H1 (cell line): ENCODE data around the gene GRP. TPM values are rescaled to one million over a fixed set of nuclear protein-coding genes. Genes with fewer than 3 reads are reported as not detected.

Experiments
- CTCF ChIA-PET: fragments of 300-600 bp; sonication (Branson Sonifier 250); formaldehyde crosslinking; loops from one replicate; lab custom pipeline; 2021; ENCODE audit not compliant: partially characterized antibody; lab: Charles Lee
- POLR2A ChIA-PET: fragments of 300-600 bp; sonication (Branson Sonifier 250); formaldehyde crosslinking; loops from one replicate; lab custom pipeline; 2021; ENCODE audit warnings: inconsistent platforms; ENCODE audit not compliant: partially characterized antibody; lab: Charles Lee
- DNase-seq, 2 experiments: peaks; one replicate each; pipeline versions ENCODE4 v3.0.0 to v3.0.0-alpha.2; 2010 to 2022; ENCODE audit warnings: low spot score in 2 of 2, low read depth in 1 of 2, mixed read lengths in 1 of 2
- FAIRE-seq: peaks from 2 replicates; lab custom pipeline; 2011; peaks lifted over from hg19 to GRCh38; lab: Jason Lieb, UNC
- H2AFZ ChIP-seq: 2 replicates; pipeline ENCODE4 v1.8.1; 2012; ENCODE audit warnings: low read length, inconsistent platforms
- H2AK5ac ChIP-seq: 2 replicates; pipeline ENCODE4 v1.6.1; 2013; ENCODE audit warnings: low read depth, low read length
- H2BK120ac ChIP-seq: replicated peaks from 2 replicates; pipeline ENCODE3; 2013; ENCODE audit warnings: low read depth, low read length, inconsistent platforms
- H2BK12ac ChIP-seq: 2 replicates; pipeline ENCODE4 v1.6.1; 2013; ENCODE audit warnings: low read depth, low read length
- H2BK15ac ChIP-seq: 2 replicates; pipeline ENCODE4 v1.6.1; 2013; ENCODE audit warnings: low read length
- H2BK20ac ChIP-seq: 2 replicates; pipeline ENCODE4 v1.6.1; 2013; ENCODE audit warnings: low read length
- H2BK5ac ChIP-seq: 2 replicates; pipeline ENCODE4 v1.6.1; 2013; ENCODE audit warnings: low read depth, low read length
- H3K14ac ChIP-seq: 2 replicates; pipeline ENCODE4 v1.6.1; 2013; ENCODE audit warnings: inconsistent platforms; ENCODE audit not compliant: insufficient read length
- H3K18ac ChIP-seq: 2 replicates; pipeline ENCODE4 v1.6.1; 2013; ENCODE audit warnings: low read length; ENCODE audit errors: extremely low read depth
- H3K23ac ChIP-seq: 2 replicates; pipeline ENCODE4 v1.6.1; 2013; ENCODE audit warnings: inconsistent platforms; ENCODE audit not compliant: insufficient read length
- H3K23me2 ChIP-seq: 2 replicates; pipeline ENCODE4 v1.6.1; 2013; ENCODE audit warnings: low read depth, low read length
- H3K27ac ChIP-seq: 2 replicates; pipeline ENCODE4 v1.6.1; 2011; ENCODE audit warnings: low read depth, low read length, inconsistent platforms
- H3K27me3 ChIP-seq, 4 experiments: replicated peaks in 1 of 4; 1 replicate in 1 of 4; 2 replicates in 3 of 4; pipeline versions ENCODE4 v1.6.1 to v1.8.1; 2011 to 2013; ENCODE audit warnings: low read length in 3 of 4, mild to moderate bottlenecking in 3 of 4, inconsistent platforms in 2 of 4, mixed read lengths in 2 of 4, moderate library complexity in 1 of 4; ENCODE audit not compliant: control insufficient read depth in 3 of 4, insufficient read depth in 3 of 4; ENCODE audit errors: extremely low read depth in 1 of 4
- H3K36me3 ChIP-seq, 4 experiments: 2 replicates each; pipeline versions ENCODE4 v1.6.1 to v1.8.1; 2011 to 2013; ENCODE audit warnings: mild to moderate bottlenecking in 4 of 4, low read length in 3 of 4, moderate library complexity in 2 of 4, control low read depth in 1 of 4, inconsistent platforms in 1 of 4; ENCODE audit not compliant: insufficient read depth in 4 of 4, control insufficient read depth in 2 of 4
- H3K4ac ChIP-seq: replicated peaks from 2 replicates; pipeline ENCODE3; 2013; ENCODE audit warnings: low read length, low read depth, mixed read lengths, inconsistent platforms; ENCODE audit not compliant: insufficient read length
- H3K4me1 ChIP-seq, 4 experiments: replicated peaks in 1 of 4; 1 replicate in 1 of 4; 2 replicates in 3 of 4; pipeline versions ENCODE4 v1.6.1 to v1.8.1; 2011 to 2013; ENCODE audit warnings: low read length in 3 of 4, inconsistent platforms in 2 of 4, mixed read lengths in 1 of 4; ENCODE audit not compliant: insufficient read depth in 4 of 4, control insufficient read depth in 3 of 4
- H3K4me2 ChIP-seq, 2 experiments: 2 replicates each; pipeline versions ENCODE4 v1.6.1 to v1.8.1; 2011 to 2013; ENCODE audit warnings: low read depth in 2 of 2, low read length in 2 of 2, control low read depth in 1 of 2, inconsistent platforms in 1 of 2, mild to moderate bottlenecking in 1 of 2; ENCODE audit not compliant: insufficient read depth in 1 of 2
- H3K4me3 ChIP-seq, 4 experiments: fragments of 200-600, 300-600 bp in 1 of 4; sonication (generic), shearing (Covaris generic), sonication (Bioruptor Twin) in 1 of 4; 2 replicates each; pipeline versions ENCODE4 v1.5.1 to v1.8.1; 2011 to 2016; ENCODE audit warnings: low read length in 4 of 4, low read depth in 3 of 4, control low read depth in 2 of 4, inconsistent platforms in 2 of 4, mild to moderate bottlenecking in 2 of 4, mixed read lengths in 1 of 4, moderate library complexity in 1 of 4; ENCODE audit not compliant: insufficient read depth in 2 of 4; ENCODE audit errors: extremely low read depth in 1 of 4
- H3K56ac ChIP-seq: replicated peaks from 2 replicates; pipeline ENCODE3; 2013; ENCODE audit warnings: low read depth, mild to moderate bottlenecking, mixed read lengths, low read length, inconsistent platforms; ENCODE audit not compliant: insufficient read length
- H3K79me1 ChIP-seq: 2 replicates; pipeline ENCODE4 v1.6.1; 2013; ENCODE audit warnings: low read depth, low read length, control low read depth
- H3K79me2 ChIP-seq, 2 experiments: 2 replicates each; pipeline versions ENCODE4 v1.6.1 to v1.8.1; 2012 to 2013; ENCODE audit warnings: low read length in 2 of 2, mild to moderate bottlenecking in 2 of 2, inconsistent platforms in 1 of 2; ENCODE audit not compliant: insufficient read depth in 2 of 2, control insufficient read depth in 1 of 2
- H3K9ac ChIP-seq, 4 experiments: replicated peaks in 1 of 4; 1 replicate in 1 of 4; 2 replicates in 3 of 4; pipeline versions ENCODE4 v1.6.1 to v1.8.1; 2011 to 2013; ENCODE audit warnings: low read depth in 3 of 4, low read length in 3 of 4, control low read depth in 2 of 4, mild to moderate bottlenecking in 2 of 4, moderate library complexity in 2 of 4, inconsistent platforms in 1 of 4; ENCODE audit errors: extremely low read depth in 1 of 4
- H3K9me3 ChIP-seq, 2 experiments: 2 replicates each; pipeline versions ENCODE4 v1.6.1 to v1.8.1; 2012 to 2013; ENCODE audit warnings: mild to moderate bottlenecking in 2 of 2, moderate library complexity in 2 of 2, control low read depth in 1 of 2, inconsistent platforms in 1 of 2, low read depth in 1 of 2, low read length in 1 of 2, mixed read lengths in 1 of 2; ENCODE audit not compliant: insufficient read depth in 2 of 2
- H4K20me1 ChIP-seq, 2 experiments: replicated peaks in 1 of 2; 2 replicates each; pipeline versions ENCODE3 to v1.8.1; 2011 to 2013; ENCODE audit warnings: inconsistent platforms in 2 of 2, low read length in 2 of 2, mild to moderate bottlenecking in 1 of 2; ENCODE audit not compliant: insufficient read depth in 2 of 2, control insufficient read depth in 1 of 2
- H4K5ac ChIP-seq: 2 replicates; pipeline ENCODE4 v1.6.1; 2013; ENCODE audit warnings: low read length, low read depth, mixed read lengths, inconsistent platforms; ENCODE audit not compliant: insufficient read length
- H4K8ac ChIP-seq: 2 replicates; pipeline ENCODE4 v1.8.0; 2013; ENCODE audit warnings: mild to moderate bottlenecking, moderate library complexity, low read length, inconsistent platforms; ENCODE audit not compliant: insufficient read depth; ENCODE audit errors: extremely low read depth
- H4K91ac ChIP-seq: replicated peaks from 2 replicates; pipeline ENCODE3; 2013; ENCODE audit warnings: low read length, mixed read lengths, inconsistent platforms; ENCODE audit not compliant: insufficient read length
- EGR1 ChIP-seq: IDR thresholded peaks from 2 replicates; pipeline ENCODE4 v1.6.1; 2011; ENCODE audit warnings: low read depth, low read length, borderline replicate concordance
- WGBS, 2 experiments: shearing (Covaris generic) in 1 of 2; methylation state at CpG; one replicate each; pipeline versions ENCODE4 v1.1.6 to v1.1.7; 2013 to 2015; ENCODE audit warnings: low lambda C conversion rate in 2 of 2, mixed read lengths in 2 of 2, inconsistent platforms in 1 of 2, low coverage in 1 of 2, missing lambda C conversion rate in 1 of 2; ENCODE audit not compliant: insufficient replicate concordance in 2 of 2, insufficient coverage in 1 of 2, insufficient read length in 1 of 2; ENCODE audit errors: extremely low coverage in 1 of 2, missing lambda C conversion rate in 1 of 2; 5-methylcytosine and 5-hydroxymethylcytosine counted together
- polyA plus RNA-seq, 7 experiments: library from polyadenylated mRNA; depleted of rRNA in 3 of 7; stranded (reverse) in 5 of 7; unstranded in 2 of 7; fragments of >200 nt in 5 of 7; fragments of 200-250 nt in 2 of 7; gene quantifications; 1 replicate in 5 of 7; 2 replicates in 1 of 7; 4 replicates in 1 of 7; pipeline versions ENCODE4 v1.2.1 to v1.2.3, GENCODE V29; 2011 to 2013; ENCODE audit warnings: missing spikeins in 2 of 7, mixed read lengths in 2 of 7
- total RNA-seq: library from RNA; stranded (reverse); fragmentation: NEBNext Ultra II Directional; extraction: Animal tissue kit (Norgen Biotek cat#: 25700); gene quantifications from 2 replicates; pipeline ENCODE4 v1.2.1, GENCODE V29; 2021

Gene GRP
- total and polyA plus RNA-seq, 2 of the 8 experiments (the other 6 are each of a cell fraction or from before 2014, with no cell fraction given) = not detected

DNA sequence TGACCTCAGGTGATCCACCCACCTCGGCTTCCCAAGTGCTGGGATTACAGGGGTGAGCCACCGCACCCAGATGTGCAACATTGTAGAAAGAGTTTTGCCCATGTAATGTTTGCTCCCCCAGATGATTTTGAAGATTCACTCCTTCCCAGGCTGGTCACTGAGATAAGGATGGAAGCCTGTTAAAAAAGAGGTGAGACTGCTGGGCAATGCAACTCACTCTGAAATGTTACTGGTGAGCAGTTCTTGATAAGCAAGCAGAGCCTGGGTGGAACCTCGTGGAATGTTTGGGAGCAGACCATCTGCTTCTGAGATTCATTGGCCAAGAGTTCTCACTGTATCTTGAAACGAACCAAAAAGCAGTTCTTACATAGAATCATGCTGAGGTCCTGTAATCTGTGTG is 19.7 kb downstream of the GRP start:
- Histone ChIP-seq H2BK5ac (no peak overlapping the region), H3K27ac (no peak overlapping the region), H2BK120ac (no peak overlapping the region), H4K5ac (no peak overlapping the region), H4K8ac (no peak overlapping the region), H3K23me2 (no peaks in the 10 kb centered on the region), H2BK20ac (no peak overlapping the region), H3K4me1 (no peaks in the 10 kb centered on the region), H4K91ac (no peak overlapping the region), H3K14ac (no peak overlapping the region), H3K4ac (no peak overlapping the region), H2AK5ac (no peak overlapping the region), H3K4me2 (no peak overlapping the region), H2BK12ac (no peak overlapping the region), H3K18ac (no peak overlapping the region), H2BK15ac (no peak overlapping the region), H3K9me3 (no peaks in the 10 kb centered on the region), H3K56ac (no peak overlapping the region), H3K27me3 (peaks cover 0 to 1% (median 0%) of the 10 kb centered on the region in 4 experiments; a peak in 2 of 7 replicates), H3K9ac (no peak overlapping the region), H3K79me1 (no peaks in the 10 kb centered on the region), H3K4me3 (no peak overlapping the region), H2AFZ (no peak overlapping the region), H3K79me2 (no peaks in the 10 kb centered on the region), H4K20me1 (no peaks in the 10 kb centered on the region), H3K23ac (no peak overlapping the region), H3K36me3 (no peaks in the 10 kb centered on the region)
- ChIA-PET CTCF (interaction anchor here (1.1 to 4.8 kb wide), 2 partner anchors 10 to 163 kb away, joined by 3 to 33 read pairs; no protein-coding TSS in a partner anchor), POLR2A (no interaction called here)
- FAIRE-seq = no peak
- whole genome bisulfite sequencing, 2 experiments = 91% methylated on average over 4 of the region's 4 CpGs; no CpG with 5 or more reads in 1 of the 2 experiments
- no peak for DNase-seq
- no peak for TF ChIP-seq EGR1
